Cardiac fibroblast (primary cell): ENCODE measurements around the gene XPO1.

Source experiments
- DNase-seq, 2 donors: peaks; one replicate each; pipeline versions ENCODE4 v3.0.0 to v3.0.0-alpha.2; 2010; ENCODE audit warnings: low read depth in 2 of 2
- H3K4me3 ChIP-seq, 2 donors: replicated peaks in 1 of 2; 1 replicate in 1 of 2; 2 replicates in 1 of 2; pipeline ENCODE4 v1.5.1; 2011; ENCODE audit warnings: low read depth in 2 of 2, low read length in 2 of 2, mild to moderate bottlenecking in 2 of 2, moderate library complexity in 1 of 2
- CTCF ChIP-seq: IDR thresholded peaks from one replicate; pipeline ENCODE4 v1.5.1; 2011; ENCODE audit warnings: low read depth, mild to moderate bottlenecking, low read length, inconsistent platforms

XPO1 gene

GRCh38 chr2:61438670-61439069 lies 99.5 kb downstream of the XPO1 start:
- no peak for DNase-seq
- TF ChIP-seq CTCF, result no peak
- H3K4me3 ChIP-seq, result no peak overlapping the region

GRCh38 chr2:61437170-61437569 lies 101.0 kb downstream of the XPO1 start:
- H3K4me3 ChIP-seq, result no peak overlapping the region
- no peak for DNase-seq
- TF ChIP-seq CTCF, result no peak

GRCh38 chr2:61436092-61436491 lies 102.1 kb downstream of the XPO1 start:
- DNase-seq, result peak; percentile 9 to 43
- no peak overlapping the region for H3K4me3 ChIP-seq
- TF ChIP-seq CTCF, result no peak

- DNase-seq, result no peak
- no peak overlapping the region for H3K4me3 ChIP-seq
- no peak for TF ChIP-seq CTCF
Observed at GRCh38 chr2:61435291-61435690, 102.9 kb downstream of the XPO1 start.

GRCh38 chr2:61434314-61434713 lies 103.8 kb downstream of the XPO1 start:
- no peak overlapping the region for H3K4me3 ChIP-seq
- no peak for TF ChIP-seq CTCF
- DNase-seq, result peak in 1 of 2 donors; percentile 12

GRCh38 chr2:61433606-61434005 lies 104.5 kb downstream of the XPO1 start:
- DNase-seq, result no peak

More at GRCh38 chr2:61433606-61434005, 104.5 kb downstream of the XPO1 start:
- H3K4me3 ChIP-seq, result no peak overlapping the region
- TF ChIP-seq CTCF, result no peak
